Activated CD4-positive, CD25-positive, alpha-beta regulatory T cell treated with anti-CD3 and anti-CD28 coated beads, Interleukin-2, amount 50 U/mL, for 72 hours (primary cell): ENCODE measurements around the gene PPP1R27.

Experiments
- DNase-seq: peaks from one replicate; pipeline ENCODE4 v3.0.0; 2021

Gene PPP1R27

DNA sequence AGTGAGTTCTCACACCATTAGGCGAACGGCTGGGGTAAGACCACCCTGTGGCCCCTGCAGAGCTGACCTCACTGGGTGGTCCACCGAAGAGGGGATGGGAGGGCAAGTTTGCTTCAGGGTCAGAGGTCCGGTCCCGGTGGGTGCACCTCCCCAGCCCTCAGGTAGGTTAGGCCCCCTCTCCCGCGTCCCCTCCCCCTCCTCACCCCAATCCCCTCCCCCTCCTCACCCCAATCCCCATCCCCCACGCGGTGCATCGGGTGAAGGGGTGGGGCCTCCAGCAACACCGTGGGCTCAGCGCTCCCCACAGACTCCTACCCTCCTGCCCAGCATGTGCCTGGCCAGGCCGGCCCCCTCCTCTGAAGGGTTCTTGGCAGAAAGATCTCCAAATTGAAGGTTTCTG lies 15.1 kb downstream of the PPP1R27 start:
- no peak for DNase-seq

DNA sequence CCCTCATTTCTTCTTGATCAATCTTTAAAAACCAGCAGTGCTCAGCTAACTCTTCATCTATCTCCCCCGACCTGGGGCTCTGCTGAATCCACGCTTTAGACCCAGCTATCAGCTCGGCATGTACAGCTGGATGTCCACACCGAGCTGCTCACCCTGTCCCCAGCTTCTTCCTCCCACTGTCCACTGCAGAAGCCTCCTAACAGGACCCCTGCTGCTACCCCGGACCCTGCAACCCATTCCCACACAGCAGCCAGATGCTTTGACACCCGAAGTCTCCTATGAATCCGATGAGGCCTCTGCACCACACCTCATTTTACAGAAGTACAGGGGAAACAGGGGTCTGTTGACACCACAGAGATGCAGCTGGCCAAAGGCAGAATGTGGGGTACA lies 17.1 kb downstream of the PPP1R27 start:
- no peak for DNase-seq

DNA sequence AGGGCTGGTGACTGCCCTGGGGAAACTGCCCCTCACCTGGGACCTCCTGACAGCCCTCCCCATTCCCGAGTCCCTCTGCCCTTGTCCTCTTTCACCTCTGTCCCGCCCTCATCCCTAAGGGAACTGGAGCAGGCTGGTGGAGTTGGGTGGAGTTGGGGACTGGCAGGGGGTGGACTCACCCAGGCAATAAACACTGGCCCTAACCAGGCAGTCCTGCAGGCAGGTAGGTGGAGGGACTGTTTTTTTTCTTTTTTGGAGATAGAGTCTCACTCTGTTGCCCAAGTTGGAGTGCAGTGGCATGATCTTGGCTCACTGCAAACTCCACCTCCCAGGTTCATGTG lies 19.2 kb downstream of the PPP1R27 start:
- no peak for DNase-seq

DNA sequence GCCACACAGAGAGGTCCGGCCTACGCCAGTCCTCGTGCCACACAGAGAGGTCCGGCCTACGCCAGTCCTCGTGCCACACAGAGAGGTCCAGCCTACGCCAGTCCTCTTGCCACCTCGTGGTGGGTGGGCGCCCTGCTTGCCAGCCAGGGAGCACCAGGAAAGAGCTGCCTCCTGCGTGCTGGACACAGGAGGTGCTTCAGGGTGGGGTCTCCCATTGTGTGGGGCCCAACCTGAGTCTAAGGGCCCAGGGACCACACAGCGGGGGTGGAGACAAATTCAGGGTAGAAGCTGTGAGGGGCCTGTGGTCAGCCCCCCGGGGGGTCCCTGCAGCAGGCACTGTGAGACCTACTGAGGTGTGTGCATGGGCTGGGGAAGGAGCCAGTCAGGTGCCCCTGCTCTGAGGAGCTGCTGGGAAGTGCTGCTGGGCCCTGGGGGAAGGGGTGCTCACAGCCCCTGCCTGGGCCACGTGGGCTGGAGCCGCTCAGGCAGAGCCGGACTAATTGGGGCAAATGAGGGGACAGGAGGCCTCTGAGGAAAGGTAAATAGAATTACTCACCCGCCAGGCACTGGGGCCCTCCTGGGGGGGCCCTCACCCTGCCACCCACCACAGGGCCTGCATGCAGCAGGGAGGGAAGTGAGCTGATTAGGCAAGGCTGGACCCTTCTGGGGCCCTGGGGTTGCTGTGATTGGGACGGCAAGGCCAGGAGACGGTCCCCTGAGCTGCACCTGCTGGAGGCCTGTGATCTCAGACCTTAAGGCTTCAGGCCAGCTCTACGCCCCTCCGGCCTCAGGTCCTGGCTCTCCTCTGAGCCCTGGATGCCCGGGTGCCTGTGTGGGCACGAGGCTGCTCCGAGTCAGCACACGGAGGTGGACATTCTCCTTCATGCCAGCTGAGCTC lies 19.9 kb downstream of the PPP1R27 start:
- no peak for DNase-seq

DNA sequence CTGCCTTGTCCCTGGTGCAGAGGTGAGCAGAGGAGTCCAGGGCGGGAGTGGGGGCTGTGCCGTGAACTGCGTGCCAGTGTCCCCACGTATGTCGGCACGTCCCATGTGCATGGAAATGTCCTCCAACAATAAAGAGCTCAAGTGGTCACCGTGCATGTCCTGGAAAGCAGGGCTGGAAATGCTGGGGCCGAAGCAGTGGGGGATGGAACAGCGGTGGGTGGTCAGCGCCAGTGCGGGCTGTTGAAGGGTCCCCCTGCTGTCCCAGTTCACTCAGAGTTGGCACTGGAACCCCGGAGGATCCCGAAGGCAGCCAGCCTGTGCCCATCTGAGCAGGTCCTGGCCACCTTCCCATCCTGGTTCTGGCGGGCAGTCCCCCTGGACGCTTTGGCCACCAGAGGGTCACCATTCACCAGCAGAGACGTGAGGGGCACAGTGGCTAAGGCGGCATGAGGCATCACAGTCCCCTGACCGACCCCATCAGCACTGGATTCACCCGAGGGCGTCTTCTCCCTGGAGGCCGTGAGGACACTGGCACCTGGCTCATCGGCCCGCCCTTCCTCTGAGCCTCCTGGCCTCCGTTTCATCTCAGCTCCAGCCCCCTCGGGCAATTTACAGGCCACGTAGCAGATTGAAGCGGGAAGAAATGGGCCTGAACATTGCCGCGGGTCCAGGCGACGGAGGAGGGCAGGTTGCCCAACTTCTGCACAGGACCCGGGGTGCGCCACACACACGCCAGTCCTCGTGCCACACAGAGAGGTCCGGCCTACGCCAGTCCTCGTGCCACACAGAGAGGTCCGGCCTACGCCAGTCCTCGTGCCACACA lies 20.8 kb downstream of the PPP1R27 start:
- no peak for DNase-seq

DNA sequence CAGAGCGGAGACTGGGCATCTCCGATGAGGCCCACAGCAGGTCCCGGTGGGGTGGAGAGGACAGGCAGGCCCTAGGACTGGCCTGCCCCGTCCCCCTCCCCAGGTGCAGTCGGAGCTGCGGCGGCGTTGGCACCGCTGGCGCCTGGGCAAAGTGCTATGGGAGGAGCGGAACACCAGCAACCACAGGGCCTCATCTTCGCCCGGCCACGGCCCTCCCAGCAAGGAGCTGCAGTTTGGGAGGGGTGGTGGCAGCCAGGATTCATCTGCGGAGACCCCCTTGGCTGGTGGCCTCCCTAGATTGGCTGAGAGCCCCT lies 21.5 kb downstream of the PPP1R27 start:
- DNase-seq, result no peak

DNA sequence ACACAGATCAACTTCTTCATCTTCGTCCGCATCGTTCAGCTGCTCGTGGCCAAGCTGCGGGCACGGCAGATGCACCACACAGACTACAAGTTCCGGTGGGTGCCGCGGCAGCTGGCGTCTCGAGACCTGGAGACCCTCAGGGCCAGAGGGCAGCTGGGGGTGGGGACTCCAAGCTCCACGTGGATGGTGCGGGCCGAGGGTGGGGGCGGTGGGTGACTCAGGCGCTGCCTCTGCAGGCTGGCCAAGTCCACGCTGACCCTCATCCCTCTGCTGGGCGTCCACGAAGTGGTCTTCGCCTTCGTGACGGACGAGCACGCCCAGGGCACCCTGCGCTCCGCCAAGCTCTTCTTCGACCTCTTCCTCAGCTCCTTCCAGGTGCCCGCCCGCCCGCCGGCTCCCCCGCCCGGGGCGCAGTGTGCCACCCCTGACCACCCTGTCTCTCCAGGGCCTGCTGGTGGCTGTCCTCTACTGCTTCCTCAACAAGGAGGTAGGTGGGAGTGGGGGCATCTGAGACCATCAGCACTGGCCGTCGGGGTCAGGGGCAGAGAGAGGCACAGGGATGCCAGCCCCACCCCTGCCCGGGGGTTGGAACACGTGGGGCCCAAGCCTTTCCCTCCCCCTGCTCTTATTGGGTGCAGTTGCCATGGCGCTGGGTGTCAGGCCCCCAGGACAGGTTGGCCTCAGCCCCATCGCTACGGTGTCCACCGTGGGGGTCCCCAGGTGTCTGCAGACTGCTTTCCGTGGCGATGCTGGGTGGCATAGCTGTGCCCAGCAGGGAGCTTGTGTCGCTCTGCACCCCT lies 22.1 kb downstream of the PPP1R27 start:
- no peak for DNase-seq

DNA sequence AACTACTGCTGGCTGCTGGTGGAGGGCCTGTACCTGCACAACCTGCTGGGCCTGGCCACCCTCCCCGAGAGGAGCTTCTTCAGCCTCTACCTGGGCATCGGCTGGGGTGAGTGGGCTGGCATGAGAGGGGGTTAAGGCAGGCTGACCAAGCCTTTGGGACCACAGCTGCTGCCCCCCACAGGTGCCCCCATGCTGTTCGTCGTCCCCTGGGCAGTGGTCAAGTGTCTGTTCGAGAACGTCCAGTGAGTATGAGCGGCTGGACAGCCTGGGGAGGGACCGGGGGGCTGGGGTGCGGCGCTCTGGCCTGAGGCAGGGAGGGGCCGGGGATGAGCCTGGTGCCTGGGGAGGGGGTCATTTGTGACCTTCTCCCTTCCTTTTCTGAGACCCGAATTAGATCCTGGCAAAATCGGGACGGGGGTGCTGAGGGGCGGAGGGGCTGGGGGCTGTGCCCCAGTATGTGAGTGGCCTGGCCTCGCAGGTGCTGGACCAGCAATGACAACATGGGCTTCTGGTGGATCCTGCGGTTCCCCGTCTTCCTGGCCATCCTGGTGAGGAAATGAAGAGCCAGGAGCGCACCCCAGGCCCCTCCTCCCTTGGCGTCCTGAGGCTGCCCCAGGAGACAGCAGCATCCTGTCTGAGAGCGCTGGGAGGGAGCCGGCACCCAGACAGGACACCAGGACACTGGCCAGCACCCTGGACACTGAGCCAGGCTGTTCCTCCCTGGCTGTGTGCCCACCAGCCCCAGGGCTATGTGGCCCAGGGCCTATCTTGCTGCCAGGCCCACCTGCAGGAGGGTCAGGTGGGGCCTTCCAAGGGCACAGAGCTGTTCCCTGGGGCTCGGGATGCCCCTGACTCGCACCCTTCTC lies 22.9 kb downstream of the PPP1R27 start:
- DNase-seq, result no peak

DNA sequence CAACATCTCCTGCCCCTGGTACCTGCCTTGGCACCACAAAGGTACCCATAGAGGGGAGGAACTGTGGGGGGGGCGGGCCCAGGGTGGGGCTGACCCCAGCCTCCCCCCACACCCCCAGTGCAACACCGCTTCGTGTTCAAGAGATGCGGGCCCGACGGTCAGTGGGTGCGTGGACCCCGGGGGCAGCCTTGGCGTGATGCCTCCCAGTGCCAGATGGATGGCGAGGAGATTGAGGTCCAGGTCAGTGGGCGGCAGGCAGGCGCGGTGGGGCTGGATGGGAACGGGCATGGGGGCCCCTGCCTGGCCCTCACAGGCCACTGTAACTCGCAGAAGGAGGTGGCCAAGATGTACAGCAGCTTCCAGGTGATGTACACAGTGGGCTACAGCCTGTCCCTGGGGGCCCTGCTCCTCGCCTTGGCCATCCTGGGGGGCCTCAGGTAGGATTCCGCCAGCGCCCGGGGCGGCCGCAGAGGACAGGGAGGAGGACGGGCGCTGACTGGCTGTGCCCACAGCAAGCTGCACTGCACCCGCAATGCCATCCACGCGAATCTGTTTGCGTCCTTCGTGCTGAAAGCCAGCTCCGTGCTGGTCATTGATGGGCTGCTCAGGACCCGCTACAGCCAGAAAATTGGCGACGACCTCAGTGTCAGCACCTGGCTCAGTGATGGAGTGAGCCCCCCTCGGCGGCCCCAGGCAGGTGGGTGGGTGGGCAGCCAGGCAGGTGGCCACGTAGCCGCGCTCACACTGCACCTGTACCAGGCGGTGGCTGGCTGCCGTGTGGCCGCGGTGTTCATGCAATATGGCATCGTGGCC lies 23.8 kb downstream of the PPP1R27 start:
- DNase-seq, result no peak

DNA sequence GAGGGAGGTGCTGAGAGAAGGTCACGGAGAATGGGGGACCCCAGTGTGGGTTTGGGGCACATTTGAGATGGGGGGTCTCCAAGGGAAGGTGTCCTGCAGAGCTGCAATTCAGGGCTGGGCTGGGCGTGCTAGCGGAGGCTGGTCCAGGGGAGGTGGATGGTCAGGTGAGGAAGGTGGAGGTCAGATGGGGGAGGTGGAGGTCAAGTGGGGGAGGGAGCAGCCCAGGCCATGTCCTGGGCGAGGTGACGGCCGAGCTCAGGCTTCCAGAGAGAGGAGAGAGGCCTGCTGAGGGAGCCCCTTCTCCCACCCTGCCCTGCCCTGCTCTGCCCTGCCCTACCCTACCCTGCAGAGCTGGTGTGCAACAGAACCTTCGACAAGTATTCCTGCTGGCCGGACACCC lies 24.4 kb downstream of the PPP1R27 start:
- no peak for DNase-seq

DNA sequence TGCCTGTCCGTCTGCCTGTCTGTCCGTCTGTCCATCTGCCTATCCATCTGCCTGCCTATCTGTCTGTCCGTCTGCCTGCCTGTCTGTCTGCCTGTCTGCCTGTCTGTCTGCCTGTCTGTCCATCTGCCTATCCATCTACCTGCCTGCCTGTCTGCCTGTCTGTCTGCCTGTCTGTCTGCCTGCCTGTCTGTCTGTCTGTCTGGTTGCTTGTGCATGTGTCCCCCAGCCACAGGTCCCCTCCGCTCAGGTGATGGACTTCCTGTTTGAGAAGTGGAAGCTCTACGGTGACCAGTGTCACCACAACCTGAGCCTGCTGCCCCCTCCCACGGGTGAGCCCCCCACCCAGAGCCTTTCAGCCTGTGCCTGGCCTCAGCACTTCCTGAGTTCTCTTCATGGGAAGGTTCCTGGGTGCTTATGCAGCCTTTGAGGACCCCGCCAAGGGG lies 25.3 kb downstream of the PPP1R27 start:
- no peak for DNase-seq

DNA sequence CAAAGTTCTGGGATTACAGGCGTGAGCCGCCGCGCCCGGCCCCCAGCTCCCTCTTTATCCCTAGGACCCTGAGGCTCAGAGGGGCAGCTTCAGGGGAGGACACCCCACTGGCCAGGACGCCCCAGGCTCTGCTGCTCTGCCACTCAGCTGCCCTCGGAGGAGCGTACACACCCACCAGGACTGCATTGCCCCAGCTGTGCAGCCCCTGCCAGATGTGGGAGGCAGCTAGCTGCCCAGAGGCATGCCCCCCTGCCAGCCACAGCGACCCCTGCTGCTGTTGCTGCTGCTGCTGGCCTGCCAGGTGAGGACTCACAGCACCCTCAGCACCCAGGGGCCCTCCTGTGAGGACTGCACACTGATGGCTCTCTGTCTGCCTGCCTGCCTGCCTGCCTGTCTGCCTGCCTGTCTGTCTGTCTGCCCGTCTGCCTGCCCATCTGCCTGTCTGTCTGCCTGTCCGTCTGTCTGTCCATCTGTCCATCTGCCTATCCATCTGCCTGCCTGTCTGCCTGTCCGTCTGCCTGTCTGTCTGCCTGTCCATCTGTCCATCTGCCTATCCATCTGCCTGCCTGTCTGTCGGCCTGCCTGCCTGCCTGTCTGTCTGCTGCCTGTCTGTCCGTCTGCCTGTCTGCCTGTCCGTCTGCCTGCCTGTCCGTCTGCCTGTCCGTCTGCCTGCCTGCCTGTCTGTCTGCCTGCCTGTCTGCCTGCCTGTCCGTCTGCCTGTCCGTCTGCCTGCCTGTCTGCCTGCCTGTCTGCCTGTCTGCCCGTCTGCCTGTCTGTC lies 25.9 kb downstream of the PPP1R27 start:
- DNase-seq, result no peak

DNA sequence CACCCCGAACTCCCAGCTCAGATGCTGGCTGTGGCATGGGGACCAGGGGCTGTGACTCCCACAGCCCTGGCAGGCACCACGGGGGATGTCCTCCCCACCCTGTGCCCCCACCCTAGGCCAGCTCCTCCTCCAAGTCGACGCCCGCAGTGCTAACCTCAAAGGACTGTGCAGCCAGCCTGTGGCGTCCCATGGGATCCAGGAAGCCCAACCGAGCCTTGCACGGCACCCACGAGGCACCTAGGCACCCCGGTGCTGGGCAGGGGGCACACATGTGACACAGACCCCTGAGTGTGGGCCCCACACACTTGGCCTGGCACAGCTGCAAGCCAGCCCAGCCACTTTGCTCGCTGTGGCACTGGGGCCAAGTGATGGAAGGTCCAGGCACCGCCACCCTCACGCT lies 27.0 kb downstream of the PPP1R27 start:
- no peak for DNase-seq

DNA sequence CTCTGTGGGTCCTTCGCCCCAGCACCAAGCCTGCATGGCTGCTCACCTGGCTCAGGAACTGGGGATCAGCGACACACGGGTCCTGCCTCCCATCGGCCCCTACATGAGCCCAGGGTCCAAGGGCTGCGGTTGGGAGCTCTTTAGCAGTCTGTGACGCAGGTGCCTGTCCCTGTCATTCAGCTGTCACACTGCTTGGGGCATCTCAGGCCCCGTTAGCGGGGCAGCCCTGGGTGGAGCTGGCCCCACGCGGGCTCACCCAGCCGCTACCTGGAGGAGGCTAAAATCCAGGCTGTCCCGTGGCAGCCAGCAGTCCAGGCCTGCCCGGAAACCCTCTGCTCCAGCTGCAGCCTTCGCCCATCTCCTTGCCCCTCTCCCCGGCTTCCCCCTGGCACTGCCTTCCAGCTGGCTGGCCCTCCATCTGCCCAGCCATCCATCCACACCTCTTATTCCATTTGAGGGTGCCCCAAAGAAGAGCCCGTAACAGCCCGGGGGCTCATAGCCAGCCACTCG lies 27.6 kb downstream of the PPP1R27 start:
- no peak for DNase-seq

DNA sequence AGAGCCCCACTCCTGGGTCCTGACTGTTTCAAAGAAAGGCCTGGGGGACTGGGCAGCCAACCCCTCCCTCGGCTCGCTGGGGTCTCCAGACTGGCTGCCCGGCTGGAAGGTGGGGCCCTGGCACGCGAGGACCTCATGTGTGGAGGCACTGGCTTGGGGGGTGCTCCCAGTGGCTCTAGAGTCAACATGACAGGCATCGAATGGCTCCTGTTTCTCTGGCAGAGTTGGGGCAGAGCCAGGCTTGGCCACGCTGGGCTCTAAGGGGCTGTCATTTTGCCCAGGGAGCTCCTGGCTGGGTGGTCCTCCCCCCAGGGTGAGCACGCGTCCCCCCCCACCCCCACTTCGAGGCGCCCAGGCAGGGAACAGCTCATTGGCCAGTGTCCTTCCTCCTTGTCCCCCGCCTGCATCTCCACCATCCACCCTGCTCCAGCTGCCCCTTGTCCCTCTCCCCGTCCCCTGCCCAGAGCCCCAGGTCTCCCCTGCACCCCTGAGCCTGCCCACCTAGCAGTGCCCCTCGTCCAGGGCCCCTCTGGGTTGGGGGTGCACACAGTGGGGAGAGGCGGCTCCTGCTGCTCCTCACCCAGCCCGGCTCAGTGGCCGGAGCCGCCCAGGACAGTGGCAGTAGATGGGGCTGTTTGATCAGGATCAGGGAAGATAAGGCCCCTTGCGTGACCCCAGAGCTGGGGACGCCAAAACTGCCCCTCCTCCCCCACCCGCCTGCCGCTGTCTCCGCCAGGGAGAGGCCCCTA lies 28.2 kb downstream of the PPP1R27 start:
- no peak for DNase-seq

DNA sequence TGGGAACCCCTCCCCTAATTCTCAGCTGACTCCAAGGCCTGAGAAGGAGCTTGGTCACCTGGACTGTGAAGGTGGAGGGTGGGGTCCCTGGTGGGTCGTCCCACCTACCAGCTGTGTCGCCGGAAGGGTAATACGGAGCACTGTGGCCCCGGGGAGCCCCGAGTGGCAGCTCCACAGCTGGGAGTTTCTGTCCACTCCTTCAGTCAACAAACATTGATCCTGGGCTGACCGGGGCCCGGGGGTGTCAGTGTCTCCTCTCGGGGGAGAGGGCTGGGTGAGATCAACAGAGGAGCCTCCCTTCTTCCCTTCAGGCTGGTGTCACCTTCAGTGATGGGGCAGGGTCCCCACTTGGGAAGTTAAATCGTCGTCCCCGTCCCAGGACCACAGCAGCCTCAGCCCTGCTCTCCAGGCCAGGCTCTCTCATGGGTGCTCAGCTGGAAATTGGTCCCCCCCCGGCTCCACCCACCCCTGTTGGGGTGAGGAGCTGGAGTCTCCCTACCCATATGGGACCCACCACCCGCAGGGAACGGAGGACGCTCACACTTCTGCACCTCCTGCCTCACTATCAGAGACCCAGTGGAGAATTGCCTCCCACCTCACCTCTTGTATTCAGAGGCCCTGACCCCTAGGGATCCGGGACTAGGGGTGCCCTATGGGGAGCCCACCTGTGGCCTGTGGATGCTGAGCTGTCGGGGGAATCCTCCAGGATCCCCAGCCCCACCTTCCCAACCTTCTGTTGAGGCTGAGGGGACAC lies 29.0 kb downstream of the PPP1R27 start:
- no peak for DNase-seq

DNA sequence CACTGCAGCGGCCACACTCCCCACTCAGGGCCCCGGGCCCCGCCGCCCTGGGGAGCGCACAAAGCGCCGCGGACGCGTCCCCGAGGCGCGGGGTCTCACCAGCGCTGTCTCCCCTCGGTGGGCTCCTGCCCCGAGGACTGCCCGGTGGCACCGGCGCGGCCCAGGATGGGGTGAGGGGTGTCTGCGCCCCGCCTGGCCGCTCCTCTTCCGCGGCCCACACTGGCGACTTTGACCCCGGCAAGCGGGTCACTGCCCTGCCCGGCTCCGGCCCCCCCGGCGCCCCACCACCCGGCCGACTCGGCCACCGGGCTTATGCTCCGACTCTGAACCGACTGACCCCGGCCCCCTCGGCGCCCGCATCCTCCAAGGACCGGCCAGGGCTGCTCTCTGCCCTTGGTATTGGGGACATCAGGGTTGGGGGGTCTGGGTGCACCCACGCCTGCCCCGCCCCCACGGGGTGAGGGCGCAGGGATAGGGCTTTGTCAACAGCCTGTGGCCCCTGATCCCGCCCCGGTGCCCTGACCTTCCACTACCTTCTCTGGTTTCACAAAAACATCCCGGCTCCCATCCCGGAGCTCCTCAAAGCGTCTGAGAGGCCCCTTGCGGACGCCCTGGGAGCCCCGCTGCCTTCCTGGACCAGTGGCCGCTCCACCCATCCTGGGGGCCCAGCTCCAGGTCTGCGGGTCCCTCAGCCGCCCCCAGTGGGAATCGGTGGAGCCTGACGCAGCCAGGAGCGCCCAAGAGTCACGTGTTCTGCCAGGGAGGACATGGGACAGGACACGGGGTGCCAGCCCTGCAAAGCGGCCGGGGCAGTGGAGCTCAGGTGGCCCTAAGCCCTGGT lies 30.1 kb downstream of the PPP1R27 start:
- DNase-seq, result no peak
